ENCODE results near the gene UBE2Z.
"Not testable (repeated sequence)": the region's sequence is repeated elsewhere in the genome, so short reads cannot be mapped to it uniquely, and the experiment has no call there.

The UBE2Z gene

DNA sequence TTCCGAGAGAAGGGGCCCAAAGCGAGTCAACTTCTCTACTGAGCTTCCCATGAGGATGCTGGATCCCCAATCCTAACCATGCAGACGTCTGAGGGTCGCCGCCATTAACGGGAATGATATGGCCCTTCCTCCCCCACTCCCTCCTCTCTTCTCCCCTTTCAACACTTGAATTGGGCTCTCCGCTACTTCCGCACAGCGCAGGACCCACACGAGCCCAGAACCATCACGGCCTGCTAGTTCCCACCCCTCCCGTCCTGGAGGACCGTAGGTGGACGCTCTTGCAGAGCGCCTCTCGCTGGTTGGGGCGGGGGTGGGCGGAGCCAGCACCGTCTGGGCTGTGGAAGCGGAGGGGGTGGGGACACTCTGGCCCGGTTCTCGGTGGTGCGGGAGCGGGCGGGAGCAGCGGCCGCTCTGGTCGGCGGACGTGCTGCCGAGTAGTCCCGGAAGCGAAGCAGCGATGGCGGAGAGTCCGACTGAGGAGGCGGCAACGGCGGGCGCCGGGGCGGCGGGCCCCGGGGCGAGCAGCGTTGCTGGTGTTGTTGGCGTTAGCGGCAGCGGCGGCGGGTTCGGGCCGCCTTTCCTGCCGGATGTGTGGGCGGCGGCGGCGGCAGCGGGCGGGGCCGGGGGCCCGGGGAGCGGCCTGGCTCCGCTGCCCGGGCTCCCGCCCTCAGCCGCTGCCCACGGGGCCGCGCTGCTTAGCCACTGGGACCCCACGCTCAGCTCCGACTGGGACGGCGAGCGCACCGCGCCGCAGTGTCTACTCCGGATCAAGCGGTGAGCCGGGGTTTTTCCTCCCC, at the start of gene UBE2Z:
Gene UBE2Z (plus strand): TSS at position 361 of the 797 bp plus-strand sequence. CDS start 97 bp downstream, at position 458.
- peak; percentile 97 for DNase-seq

- DNase-seq: no peak
These were observed 48.2 kb upstream of the UBE2Z start for GRCh38 chr17:48860034-48860433.

- no peak for DNase-seq
These were observed 47.8 kb upstream of the UBE2Z start for GRCh38 chr17:48860456-48860855.

- DNase-seq: no peak
These were observed 39.2 kb upstream of the UBE2Z start for GRCh38 chr17:48868916-48869500.

DNA sequence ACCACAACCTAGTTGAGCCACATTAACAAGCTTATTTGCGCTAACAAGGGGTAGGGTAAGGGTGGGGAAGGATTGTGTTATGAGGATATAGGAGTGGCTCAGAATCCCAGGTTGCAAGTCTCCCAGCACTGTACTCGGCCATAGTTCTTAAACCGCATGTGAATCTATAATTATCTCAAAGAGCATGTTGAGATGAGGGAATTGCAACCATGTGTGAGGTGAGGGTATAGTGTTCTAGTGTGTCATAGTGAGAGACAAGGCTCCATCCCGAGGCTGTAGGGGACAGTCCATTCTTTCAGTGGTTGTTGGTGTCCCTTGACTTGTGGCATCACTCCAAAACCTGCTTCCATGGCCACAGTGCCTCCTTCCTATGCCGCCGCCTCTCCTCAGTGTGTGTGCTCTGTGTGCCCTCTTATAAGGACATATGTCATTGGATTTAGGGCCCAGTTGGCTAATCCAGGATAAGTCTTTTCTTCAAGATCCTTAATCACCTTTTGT, 38.3 kb upstream of the UBE2Z start:
- no peak for DNase-seq

DNA sequence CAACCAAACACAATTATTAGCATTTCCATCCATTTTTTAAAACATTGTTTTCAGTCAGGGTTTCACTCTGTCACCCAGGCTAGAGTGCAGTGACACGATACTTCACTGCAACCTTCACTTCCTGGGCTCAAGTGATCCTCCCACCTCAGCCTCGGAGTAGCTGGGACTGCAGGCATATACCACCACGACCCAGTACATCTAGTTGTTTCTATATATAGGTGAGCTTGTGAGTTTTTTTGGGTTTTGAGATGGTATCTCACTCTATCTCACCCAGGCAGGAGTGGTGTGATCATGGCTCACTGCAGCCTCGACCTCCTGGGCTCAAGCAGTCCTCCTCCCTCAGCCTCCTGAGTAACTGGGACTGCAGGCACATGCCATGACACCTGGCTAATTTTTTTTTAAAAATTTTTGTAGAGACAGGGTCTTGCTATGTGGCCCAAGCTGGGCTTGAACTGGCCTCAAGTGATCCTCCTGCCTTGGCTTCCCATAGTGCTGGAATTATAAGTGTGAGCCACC, 37.1 kb upstream of the UBE2Z start:
- no peak for DNase-seq

GRCh38 chr17:48871551-48872351, 36.5 kb upstream of the UBE2Z start:
- peak; percentile 23 for DNase-seq

DNA sequence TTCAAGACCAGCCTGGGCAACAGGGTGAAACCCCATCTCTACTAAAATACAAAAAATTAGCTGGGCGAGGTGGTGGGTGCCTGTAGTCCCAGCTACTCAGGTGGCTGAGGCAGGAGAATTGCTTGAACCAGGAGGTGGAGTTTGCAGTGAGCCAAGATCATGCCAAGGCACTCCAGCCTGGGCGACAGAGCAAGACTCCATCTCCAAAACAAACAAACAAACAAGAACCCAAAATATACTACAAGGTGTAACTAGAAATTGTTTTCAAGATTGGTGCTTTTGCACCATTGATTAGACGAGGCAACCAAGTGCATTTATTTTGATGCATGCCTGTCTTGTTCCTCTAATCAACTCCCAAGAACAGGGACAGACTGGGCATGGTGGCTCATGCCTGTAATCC, 35.8 kb upstream of the UBE2Z start:
- not testable (repeated sequence) for DNase-seq

DNA sequence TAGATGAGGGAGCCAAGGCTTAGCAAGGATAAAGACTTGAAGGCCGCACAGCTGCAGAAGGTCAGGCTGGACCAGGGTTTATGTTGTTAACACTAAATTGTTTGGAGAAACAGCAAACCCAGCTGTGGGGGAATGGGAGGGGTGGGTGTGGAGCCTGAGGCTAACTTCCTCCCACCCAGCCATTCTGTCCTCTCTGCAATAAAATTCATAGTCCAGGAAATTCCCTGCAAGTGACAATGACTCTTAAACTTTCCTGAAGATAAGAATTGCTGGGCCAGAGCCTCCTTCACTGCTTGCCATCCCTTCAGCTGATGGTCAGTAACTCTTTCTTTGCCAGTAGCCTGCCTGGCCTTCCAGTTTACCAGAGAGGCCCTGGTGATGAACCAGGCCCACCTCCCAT, 35.0 kb upstream of the UBE2Z start:
- peak; percentile 30 for DNase-seq

DNA sequence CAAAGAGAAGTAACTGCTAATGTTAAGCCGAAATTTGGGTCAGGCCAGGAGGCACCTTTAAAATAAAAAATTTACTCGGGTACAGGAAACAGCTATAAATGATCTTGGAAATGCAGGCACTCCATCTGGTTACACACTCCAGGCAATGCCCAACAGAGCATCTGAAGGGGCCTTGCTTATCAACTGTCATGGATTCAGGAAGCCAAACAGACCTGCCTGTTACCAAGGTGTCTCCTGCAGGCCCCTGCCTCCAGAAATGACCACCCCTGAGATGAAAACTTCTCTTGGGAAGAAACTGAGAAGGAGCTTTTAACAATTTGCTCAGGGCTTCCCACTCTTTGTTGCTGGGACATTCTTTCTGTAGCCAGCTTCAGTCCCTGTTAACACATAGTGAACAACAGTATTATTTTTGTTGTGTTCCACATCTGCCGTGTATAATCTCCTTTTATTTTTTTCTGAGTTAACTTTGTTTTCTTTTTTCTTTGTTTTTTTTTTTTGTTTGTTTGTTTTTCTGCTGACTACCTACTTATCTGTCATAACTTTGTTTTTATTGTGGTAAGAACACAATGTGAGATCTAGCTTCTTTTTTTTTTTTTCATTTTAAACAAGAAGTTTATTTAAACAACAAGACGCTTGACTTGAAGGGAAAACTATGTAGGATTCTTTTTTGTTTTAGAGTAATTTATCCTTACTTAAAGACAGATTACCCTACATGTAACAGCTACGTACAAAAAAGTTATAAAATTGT, 34.3 kb upstream of the UBE2Z start:
- DNase-seq: no peak

GRCh38 chr17:48878920-48879898, 29.0 kb upstream of the UBE2Z start:
- peak; percentile 53 for DNase-seq

- no peak for DNase-seq
These were observed 25.9 kb upstream of the UBE2Z start for GRCh38 chr17:48882272-48882671.

DNA sequence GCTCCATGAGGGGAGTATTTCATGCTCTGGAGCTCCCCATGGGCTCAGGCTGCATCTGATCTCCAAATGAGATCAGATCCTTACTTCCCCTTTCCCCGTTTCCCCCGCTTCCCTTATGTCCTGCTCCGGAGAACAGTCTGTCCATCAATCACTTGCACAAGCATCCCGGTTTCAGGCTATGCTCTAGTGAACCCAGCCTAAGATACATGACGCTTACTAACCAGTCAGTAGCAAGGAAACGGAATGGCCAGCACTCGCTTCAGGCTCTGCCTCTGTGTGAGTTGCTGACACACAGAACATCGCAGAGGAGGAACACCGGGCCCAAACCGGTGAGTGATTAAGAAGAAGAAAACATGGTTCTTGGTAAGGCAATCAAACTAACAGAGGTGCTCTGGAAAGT, 25.0 kb upstream of the UBE2Z start:
- no peak for DNase-seq

GRCh38 chr17:48890086-48890485, 18.1 kb upstream of the UBE2Z start:
- no peak for DNase-seq

DNA sequence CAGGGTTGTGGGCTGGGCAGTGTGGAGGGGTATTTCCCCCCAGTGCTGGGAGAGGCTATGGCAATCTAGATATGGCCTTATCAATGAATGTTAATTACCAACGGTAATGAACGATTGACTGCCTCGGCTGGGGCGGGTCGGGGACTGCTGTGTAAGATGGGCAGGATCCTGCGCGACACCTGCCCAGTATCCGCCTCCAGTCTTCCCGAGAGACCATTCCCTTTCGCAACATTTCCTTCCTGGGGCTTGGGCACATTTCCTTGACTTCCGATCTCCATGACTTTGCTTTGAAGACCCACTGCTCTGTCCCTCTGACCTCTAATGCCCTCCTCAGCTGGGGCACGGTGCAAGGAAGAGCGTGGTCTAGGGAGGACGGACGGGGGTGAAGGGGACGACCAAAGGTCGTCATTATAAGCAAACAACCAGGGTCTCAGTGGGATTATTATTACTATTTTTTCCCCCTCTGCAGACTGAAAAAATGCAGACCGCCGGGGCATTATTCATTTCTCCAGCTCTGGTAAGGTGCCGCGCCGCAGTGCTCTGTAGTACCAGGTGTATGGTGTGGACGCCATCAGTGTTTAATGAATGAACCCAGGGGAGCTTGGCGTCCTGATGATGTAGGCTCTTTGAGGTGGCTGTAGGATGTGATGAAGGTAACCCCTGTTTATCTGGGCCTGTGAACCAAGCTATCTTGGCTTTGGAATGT, 15.1 kb upstream of the UBE2Z start:
- no peak for DNase-seq

- DNase-seq: no peak
These were observed 14.3 kb upstream of the UBE2Z start for GRCh38 chr17:48893646-48894508.

DNA sequence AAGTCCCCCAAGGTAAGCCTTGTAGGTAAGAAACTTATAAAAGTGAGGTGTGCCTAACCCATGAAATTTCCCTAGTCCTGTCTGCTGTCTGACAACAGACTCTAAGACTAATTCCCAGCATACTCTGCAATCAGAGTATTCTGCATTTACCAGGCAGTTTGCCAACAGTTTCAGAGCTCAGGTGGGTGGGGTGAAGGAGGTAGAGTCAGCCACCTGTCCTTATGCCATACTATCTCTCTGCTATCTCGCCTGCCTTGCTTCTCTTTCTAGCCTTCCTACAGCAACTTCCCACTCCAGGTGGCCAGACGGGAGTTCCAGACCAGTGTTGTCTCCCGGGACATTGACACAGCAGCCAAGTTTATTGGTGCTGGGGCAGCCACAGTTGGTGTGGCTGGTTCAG, 13.3 kb upstream of the UBE2Z start:
- no peak for DNase-seq

- no peak for DNase-seq
These were observed 7.0 kb upstream of the UBE2Z start for GRCh38 chr17:48901241-48901640.

- DNase-seq: no peak
These were observed 4.8 kb upstream of the UBE2Z start for GRCh38 chr17:48903401-48903800.

DNA sequence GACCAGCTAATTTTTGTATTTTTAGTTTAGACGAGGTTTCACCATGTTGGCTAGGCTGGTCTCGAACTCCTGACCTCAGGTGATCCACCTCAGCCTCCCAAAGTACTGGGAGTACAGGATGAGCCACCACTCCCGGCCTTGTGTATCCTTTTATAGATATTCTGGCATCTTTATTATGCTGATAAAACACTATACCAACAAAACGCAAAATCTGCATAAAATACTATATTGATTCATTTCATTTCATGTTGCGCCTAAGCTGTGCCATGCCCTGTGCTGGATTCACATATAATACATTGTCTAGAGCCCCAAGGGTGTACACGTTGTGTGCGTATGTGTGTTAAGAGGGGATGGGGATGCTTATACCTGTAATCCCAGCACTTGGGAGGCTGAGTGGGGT, 3.8 kb upstream of the UBE2Z start:
- no peak for DNase-seq
